K562 (cell line): ENCODE data around the gene CRIP1. TPM values are rescaled to one million over a fixed set of nuclear protein-coding genes. Genes with fewer than 3 reads are reported as not detected.

Experiments
- ATAC-seq: fragments of 200-7000 bp; cut with Tn5 transposase; 3 replicates; pipeline ENCODE4 v1.9.1; 2020; ENCODE audit warnings: moderate library complexity
- BruUV-seq: library from RNA; stranded (reverse); fragments of 400-500 nt; replicated peaks from 2 replicates; lab custom pipeline; 2021; lab: Mats Ljungman, UMichigan
- CTCF ChIA-PET: fragments of 300-600 bp; formaldehyde crosslinking; extraction: SDS; loops from one replicate; lab custom pipeline; 2021; ENCODE audit warnings: low intra/inter-chr PET ratio; lab: Yijun Ruan, JAX
- POLR2A ChIA-PET: fragments of 300-600, 350-650 bp; sonication (Branson Sonifier 250); formaldehyde crosslinking; extraction: SDS; loops from one replicate; lab custom pipeline; 2021; ENCODE audit warnings: antibody characterized with exemption, inconsistent platforms; lab: Yijun Ruan, JAX
- DNase-seq, 4 experiments: peaks; one replicate each; pipeline versions ENCODE4 v3.0.0 to v3.0.0-alpha.2; 2011 to 2018; ENCODE audit warnings: low spot score in 3 of 4, mixed read lengths in 3 of 4; ENCODE audit errors: extremely low read depth in 1 of 4
- FAIRE-seq: peaks from 2 replicates; lab custom pipeline; 2011; peaks lifted over from hg19 to GRCh38; lab: Jason Lieb, UNC
- H2AFZ ChIP-seq: 2 replicates; pipeline ENCODE4 v1.6.0; 2011; ENCODE audit warnings: low read depth, low read length, control low read depth, inconsistent platforms
- H3K27ac ChIP-seq: fragments of 200-600 bp; 3 replicates; pipeline ENCODE4 v1.8.0; 2011; ENCODE audit warnings: low read depth, mild to moderate bottlenecking, control low read depth, inconsistent platforms, low read length, moderate library complexity, mixed read lengths; ENCODE audit errors: extremely low read depth
- H3K27me3 ChIP-seq, 2 experiments: fragments of 300-600 bp in 1 of 2; 2 replicates in 1 of 2; 3 replicates in 1 of 2; pipeline versions ENCODE4 v1.6.0 to v1.8.0; 2011; ENCODE audit warnings: inconsistent platforms in 2 of 2, low read length in 2 of 2, mild to moderate bottlenecking in 1 of 2, mixed read lengths in 1 of 2, moderate library complexity in 1 of 2; ENCODE audit not compliant: control insufficient read depth in 2 of 2, insufficient read depth in 2 of 2
- H3K36me3 ChIP-seq: fragments of 300-600 bp; 3 replicates; pipeline ENCODE4 v1.8.0; 2011; ENCODE audit warnings: mild to moderate bottlenecking, low read length, inconsistent platforms; ENCODE audit not compliant: control insufficient read depth, insufficient read depth
- H3K4me1 ChIP-seq, 2 experiments: fragments of 200-600 bp in 1 of 2; replicated peaks in 1 of 2; 2 replicates in 1 of 2; 3 replicates in 1 of 2; pipeline versions ENCODE4 v1.5.1 to v1.8.0; 2011; ENCODE audit warnings: inconsistent platforms in 2 of 2, low read length in 2 of 2, mild to moderate bottlenecking in 1 of 2, mixed read lengths in 1 of 2, moderate library complexity in 1 of 2; ENCODE audit not compliant: control insufficient read depth in 2 of 2, insufficient read depth in 2 of 2
- H3K4me2 ChIP-seq: 2 replicates; pipeline ENCODE4 v1.6.1; 2011; ENCODE audit warnings: low read length, control low read depth, inconsistent platforms, mixed read lengths; ENCODE audit not compliant: insufficient read depth
- H3K4me3 ChIP-seq: fragments of 200-600 bp; sonication (generic), shearing (Covaris generic); 2 replicates; pipeline ENCODE4 v1.5.1; 2016; ENCODE audit warnings: control low read depth, inconsistent platforms
- H3K79me2 ChIP-seq: fragments of 200-600 bp; 3 replicates; pipeline ENCODE4 v1.8.0; 2011; ENCODE audit warnings: low read length, inconsistent platforms; ENCODE audit not compliant: control insufficient read depth, insufficient read depth
- H3K9ac ChIP-seq, 2 experiments: 2 replicates each; pipeline versions ENCODE4 v1.6.0 to v1.6.1; 2011; ENCODE audit warnings: low read depth in 2 of 2, low read length in 2 of 2, control low read depth in 1 of 2, inconsistent platforms in 1 of 2, mild to moderate bottlenecking in 1 of 2, mixed read lengths in 1 of 2; ENCODE audit not compliant: insufficient read depth in 1 of 2
- H3K9me1 ChIP-seq: one replicate; pipeline ENCODE4 v1.6.0; 2011; ENCODE audit warnings: inconsistent platforms, mild to moderate bottlenecking, low read length, moderate library complexity; ENCODE audit not compliant: control insufficient read depth, insufficient read depth
- H3K9me3 ChIP-seq: replicated peaks from 2 replicates; pipeline ENCODE4 v1.5.1; 2011; ENCODE audit warnings: low read depth, low read length, inconsistent platforms; ENCODE audit not compliant: control insufficient read depth, insufficient read depth
- H4K20me1 ChIP-seq: replicated peaks from 2 replicates; pipeline ENCODE4 v1.6.1; 2011; ENCODE audit warnings: low read length, inconsistent platforms, mixed read lengths; ENCODE audit not compliant: control insufficient read depth, insufficient read depth
- CTCF ChIP-seq, 3 experiments: IDR thresholded peaks in 2 of 3; conservative IDR thresholded peaks in 1 of 3; 2 replicates each; pipeline ENCODE4 v1.5.1; 2011 to 2012; ENCODE audit warnings: low read length in 3 of 3, mild to moderate bottlenecking in 3 of 3, control low read depth in 2 of 3, improper control_type of control experiment in 1 of 3, inconsistent platforms in 1 of 3, low read depth in 1 of 3, mixed read lengths in 1 of 3, moderate library complexity in 1 of 3; ENCODE audit not compliant: insufficient read depth in 2 of 3
- WGBS: fragments of 100-300 bp; shearing (Covaris generic); methylation state at CpG from one replicate; pipeline ENCODE4 v1.1.6; 2016; ENCODE audit warnings: low coverage, mixed read lengths; ENCODE audit not compliant: insufficient coverage; ENCODE audit errors: missing lambda C conversion rate; 5-methylcytosine and 5-hydroxymethylcytosine counted together
- in situ Hi-C: fragments of 300-500 bp; cut with MboI; formaldehyde crosslinking; loops from 4 replicates; pipeline ENCODE4 v1.15.0; 2018; ENCODE audit warnings: inconsistent platforms, mixed read lengths
- intact Hi-C: fragments of 100-400 bp; cut with micrococcal nuclease; formaldehyde crosslinking; loops from 2 replicates; pipeline ENCODE4 v1.14.2; 2022
- polyA plus RNA-seq, 8 experiments: library from polyadenylated mRNA; depleted of rRNA in 4 of 8; stranded (reverse) in 5 of 8; unstranded in 3 of 8; fragments of >200 nt; fragmentation: Nextera tagmentation in 2 of 8; fragmentation: Illumina TruSeq in 1 of 8; extraction: Ambion mirVana in 2 of 8; extraction: Trizol in 1 of 8; gene quantifications; 2 replicates each; pipeline versions ENCODE4 v1.2.1 to v1.2.3, GENCODE V29; 2011 to 2014; ENCODE audit warnings: inconsistent platforms in 1 of 8, missing spikeins in 1 of 8
- total RNA-seq, 7 experiments: library from RNA; depleted of rRNA in 6 of 7; stranded (reverse); fragments of >200 nt in 6 of 7; fragmentation: Illumina TruSeq in 2 of 7; extraction: Trizol in 2 of 7; gene quantifications; 2 replicates each; pipeline versions ENCODE4 v1.2.1 to v1.2.3, GENCODE V29; 2011 to 2021; ENCODE audit warnings: low replicate concordance in 1 of 7
- TF ChIP-seq, protein P1 (sequence below): fragments of 200-800 bp; sonication (Bioruptor generic); IDR thresholded peaks from 2 replicates; pipeline ENCODE4 v1.6.1; 2017; ENCODE audit warnings: missing genetic modification characterization, missing compliant biosample characterization
- TF ChIP-seq, protein P2 (sequence below), 2 experiments: fragments of 450-650 bp; IDR thresholded peaks; 2 replicates each; pipeline ENCODE4 v1.6.1; 2018; ENCODE audit warnings: mild to moderate bottlenecking in 2 of 2, low read depth in 1 of 2; ENCODE audit not compliant: partially characterized antibody in 2 of 2
- TF ChIP-seq, protein P3 (sequence below): fragments of 450-650 bp; IDR thresholded peaks from 2 replicates; pipeline ENCODE4 v1.7.1; 2018; ENCODE audit warnings: mild to moderate bottlenecking, low read depth; ENCODE audit not compliant: partially characterized antibody

The CRIP1 gene
- total and polyA plus RNA-seq, 9 of the 15 experiments (the other 6 are each of a cell fraction or from before 2014, with no cell fraction given): 0.11 to 0.58 (median 0.14) TPM; not detected in 6

DNA sequence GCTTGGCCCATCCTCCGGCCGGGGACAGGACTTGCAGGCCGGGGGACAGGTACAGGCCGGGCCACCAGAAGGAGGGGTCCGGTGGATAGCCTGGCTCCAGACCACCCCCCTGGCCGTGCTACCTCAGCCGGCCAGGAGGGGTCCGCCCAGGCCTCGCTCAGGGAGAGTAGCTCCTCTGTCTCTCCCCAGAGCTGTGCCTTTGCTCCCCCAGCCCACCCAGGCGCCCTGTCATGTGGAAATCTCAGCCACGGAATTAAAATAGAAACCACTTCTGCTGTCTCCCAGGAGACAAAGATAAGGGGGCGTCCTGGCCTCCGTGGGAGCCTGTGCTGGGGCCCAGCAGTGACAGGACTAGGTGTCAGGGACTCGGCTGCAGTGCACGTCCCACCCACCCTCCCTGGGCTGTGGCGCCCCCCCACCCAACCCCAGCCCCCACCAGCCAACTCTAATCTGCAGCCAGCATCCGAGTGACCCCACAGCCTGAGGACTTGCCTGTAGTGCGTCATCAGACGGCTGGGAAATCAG, 15.3 kb upstream of the CRIP1 start:
- no peak overlapping the region for H2AFZ ChIP-seq
- H3K4me1 ChIP-seq: peaks cover 0 to 73% of the 10 kb centered on the region in 2 experiments; a peak in 2 of 5 replicates
- ChIA-PET CTCF (interaction anchor here (1.1 kb wide), 1 partner anchor 18 kb away, joined by 4 read pairs; no protein-coding TSS in a partner anchor), POLR2A (interaction anchor here (1.2 to 1.9 kb wide), 3 partner anchors 9 to 25 kb away, joined by 4 to 8 read pairs (median 5); no protein-coding TSS in a partner anchor)
- WGBS: 49% methylated on average over 10 of the region's 19 CpGs
- no peaks in the 10 kb centered on the region for H3K79me2 ChIP-seq
- no peaks in the 10 kb centered on the region for H3K9me1 ChIP-seq
- H3K36me3 ChIP-seq: peaks cover 31% of the 10 kb centered on the region; the same call in 1 of the 3 replicates
- H3K9me3 ChIP-seq: no peaks in the 10 kb centered on the region
- H3K4me2 ChIP-seq: no peak overlapping the region
- no peaks in the 10 kb centered on the region; the same call in 1 of the 2 replicates for H4K20me1 ChIP-seq
- ATAC-seq: peak; percentile 31; the same call in 2 of the 3 replicates
- peaks cover 0 to 7% of the 10 kb centered on the region in 2 experiments; a peak in 1 of 5 replicates for H3K27me3 ChIP-seq
- in situ Hi-C loops: no loop called here
- TF ChIP-seq, protein P1, sequence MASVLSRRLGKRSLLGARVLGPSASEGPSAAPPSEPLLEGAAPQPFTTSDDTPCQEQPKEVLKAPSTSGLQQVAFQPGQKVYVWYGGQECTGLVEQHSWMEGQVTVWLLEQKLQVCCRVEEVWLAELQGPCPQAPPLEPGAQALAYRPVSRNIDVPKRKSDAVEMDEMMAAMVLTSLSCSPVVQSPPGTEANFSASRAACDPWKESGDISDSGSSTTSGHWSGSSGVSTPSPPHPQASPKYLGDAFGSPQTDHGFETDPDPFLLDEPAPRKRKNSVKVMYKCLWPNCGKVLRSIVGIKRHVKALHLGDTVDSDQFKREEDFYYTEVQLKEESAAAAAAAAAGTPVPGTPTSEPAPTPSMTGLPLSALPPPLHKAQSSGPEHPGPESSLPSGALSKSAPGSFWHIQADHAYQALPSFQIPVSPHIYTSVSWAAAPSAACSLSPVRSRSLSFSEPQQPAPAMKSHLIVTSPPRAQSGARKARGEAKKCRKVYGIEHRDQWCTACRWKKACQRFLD: no peak
- TF ChIP-seq, protein P2, sequence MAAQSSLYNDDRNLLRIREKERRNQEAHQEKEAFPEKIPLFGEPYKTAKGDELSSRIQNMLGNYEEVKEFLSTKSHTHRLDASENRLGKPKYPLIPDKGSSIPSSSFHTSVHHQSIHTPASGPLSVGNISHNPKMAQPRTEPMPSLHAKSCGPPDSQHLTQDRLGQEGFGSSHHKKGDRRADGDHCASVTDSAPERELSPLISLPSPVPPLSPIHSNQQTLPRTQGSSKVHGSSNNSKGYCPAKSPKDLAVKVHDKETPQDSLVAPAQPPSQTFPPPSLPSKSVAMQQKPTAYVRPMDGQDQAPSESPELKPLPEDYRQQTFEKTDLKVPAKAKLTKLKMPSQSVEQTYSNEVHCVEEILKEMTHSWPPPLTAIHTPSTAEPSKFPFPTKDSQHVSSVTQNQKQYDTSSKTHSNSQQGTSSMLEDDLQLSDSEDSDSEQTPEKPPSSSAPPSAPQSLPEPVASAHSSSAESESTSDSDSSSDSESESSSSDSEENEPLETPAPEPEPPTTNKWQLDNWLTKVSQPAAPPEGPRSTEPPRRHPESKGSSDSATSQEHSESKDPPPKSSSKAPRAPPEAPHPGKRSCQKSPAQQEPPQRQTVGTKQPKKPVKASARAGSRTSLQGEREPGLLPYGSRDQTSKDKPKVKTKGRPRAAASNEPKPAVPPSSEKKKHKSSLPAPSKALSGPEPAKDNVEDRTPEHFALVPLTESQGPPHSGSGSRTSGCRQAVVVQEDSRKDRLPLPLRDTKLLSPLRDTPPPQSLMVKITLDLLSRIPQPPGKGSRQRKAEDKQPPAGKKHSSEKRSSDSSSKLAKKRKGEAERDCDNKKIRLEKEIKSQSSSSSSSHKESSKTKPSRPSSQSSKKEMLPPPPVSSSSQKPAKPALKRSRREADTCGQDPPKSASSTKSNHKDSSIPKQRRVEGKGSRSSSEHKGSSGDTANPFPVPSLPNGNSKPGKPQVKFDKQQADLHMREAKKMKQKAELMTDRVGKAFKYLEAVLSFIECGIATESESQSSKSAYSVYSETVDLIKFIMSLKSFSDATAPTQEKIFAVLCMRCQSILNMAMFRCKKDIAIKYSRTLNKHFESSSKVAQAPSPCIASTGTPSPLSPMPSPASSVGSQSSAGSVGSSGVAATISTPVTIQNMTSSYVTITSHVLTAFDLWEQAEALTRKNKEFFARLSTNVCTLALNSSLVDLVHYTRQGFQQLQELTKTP (IDR thresholded peaks at IDR 0.05; ENCODE audit: low read depth in 1 of 2, partially characterized antibody in 2 of 2): no peak
- TF ChIP-seq, protein P3, sequence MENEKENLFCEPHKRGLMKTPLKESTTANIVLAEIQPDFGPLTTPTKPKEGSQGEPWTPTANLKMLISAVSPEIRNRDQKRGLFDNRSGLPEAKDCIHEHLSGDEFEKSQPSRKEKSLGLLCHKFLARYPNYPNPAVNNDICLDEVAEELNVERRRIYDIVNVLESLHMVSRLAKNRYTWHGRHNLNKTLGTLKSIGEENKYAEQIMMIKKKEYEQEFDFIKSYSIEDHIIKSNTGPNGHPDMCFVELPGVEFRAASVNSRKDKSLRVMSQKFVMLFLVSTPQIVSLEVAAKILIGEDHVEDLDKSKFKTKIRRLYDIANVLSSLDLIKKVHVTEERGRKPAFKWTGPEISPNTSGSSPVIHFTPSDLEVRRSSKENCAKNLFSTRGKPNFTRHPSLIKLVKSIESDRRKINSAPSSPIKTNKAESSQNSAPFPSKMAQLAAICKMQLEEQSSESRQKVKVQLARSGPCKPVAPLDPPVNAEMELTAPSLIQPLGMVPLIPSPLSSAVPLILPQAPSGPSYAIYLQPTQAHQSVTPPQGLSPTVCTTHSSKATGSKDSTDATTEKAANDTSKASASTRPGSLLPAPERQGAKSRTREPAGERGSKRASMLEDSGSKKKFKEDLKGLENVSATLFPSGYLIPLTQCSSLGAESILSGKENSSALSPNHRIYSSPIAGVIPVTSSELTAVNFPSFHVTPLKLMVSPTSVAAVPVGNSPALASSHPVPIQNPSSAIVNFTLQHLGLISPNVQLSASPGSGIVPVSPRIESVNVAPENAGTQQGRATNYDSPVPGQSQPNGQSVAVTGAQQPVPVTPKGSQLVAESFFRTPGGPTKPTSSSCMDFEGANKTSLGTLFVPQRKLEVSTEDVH: no peak
- peak in 2 of 3 experiments; percentile 7 to 20; a peak in 1 of 6 replicates for TF ChIP-seq CTCF (IDR thresholded peaks at IDR 0.05 in 2 of 3, conservative IDR thresholded peaks at IDR 0.05 in 1 of 3; ENCODE audit: insufficient read depth in 2 of 3, low read depth in 1 of 3, low read length in 3 of 3)
- H3K4me3 ChIP-seq: no peak overlapping the region
- H3K9ac ChIP-seq: no peak overlapping the region
- FAIRE-seq: no peak
- no peak overlapping the region for H3K27ac ChIP-seq
- BruUV-seq: no TSS peak
- peak in 2 of 4 experiments; percentile 22 to 23 for DNase-seq
- intact Hi-C loops: loop anchor here (10.0 kb wide), 1 partner anchor 53 kb away; the partner anchor contains the start of gene TMEM121
